ENCODE measurements around the gene FKBP10.

Gene FKBP10

GRCh38 chr17:41869426-41869825 lies 56.6 kb downstream of the FKBP10 start:
- intact Hi-C loops (cut with DNase I), result loop anchor here (10.0 kb wide), 1 partner anchor 45 kb away; the partner anchor contains the start of gene ACLY

DNA sequence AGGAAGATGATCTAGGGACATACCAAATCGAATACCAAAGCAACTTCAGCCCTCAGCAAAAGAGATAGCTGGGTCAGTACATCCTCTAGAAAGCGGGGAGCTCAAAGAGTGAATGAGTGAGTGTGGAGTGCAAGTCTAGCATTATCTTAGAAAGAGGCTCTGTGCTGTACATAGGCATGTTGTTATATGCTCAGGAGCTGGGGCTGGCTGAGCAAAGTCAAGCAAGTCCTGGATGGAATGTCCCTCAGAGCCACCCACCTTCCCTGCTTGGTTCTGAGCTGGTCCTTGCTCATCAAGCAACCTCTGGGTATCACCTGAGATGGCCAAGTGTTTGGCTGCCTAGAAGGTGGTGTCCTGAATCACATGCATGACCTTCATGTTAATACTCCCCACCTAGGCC lies 57.3 kb downstream of the FKBP10 start:
- intact Hi-C loops (cut with DNase I), result no loop called here

More at GRCh38 chr17:41869426-41869825, 56.6 kb downstream of the FKBP10 start:
- no peak for DNase-seq

DNA sequence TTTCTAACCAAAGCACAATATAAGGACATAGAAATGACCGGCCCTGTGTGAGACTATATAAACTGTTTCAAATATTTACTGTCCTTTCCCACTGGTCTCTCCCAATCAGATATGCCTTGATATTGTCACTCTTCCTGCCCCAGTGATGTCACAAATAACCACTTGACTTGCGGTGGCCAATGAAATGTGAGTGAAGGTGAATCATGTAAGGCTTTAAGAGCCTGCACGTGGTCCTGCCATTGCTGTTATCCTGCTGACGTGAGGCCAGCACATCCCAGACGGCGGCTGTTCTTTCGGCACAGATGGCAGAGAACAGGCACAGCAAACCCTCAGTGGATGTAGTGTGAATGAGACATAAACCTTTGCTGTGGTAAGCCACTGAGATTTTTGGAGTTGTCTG lies 57.8 kb downstream of the FKBP10 start:
- no peak for DNase-seq
- intact Hi-C loops (cut with DNase I), result no loop called here

More for the DNA sequence above, 57.3 kb downstream of the FKBP10 start:
- no peak for DNase-seq

GRCh38 chr17:41871789-41872188 lies 59.0 kb downstream of the FKBP10 start:
- intact Hi-C loops (cut with DNase I), result no loop called here
- no peak for DNase-seq

All from head of caudate nucleus (tissue), 42 donors.